GM10847 (cell line): ENCODE data around the gene IL2.

Experiments
- POLR2A ChIP-seq: IDR thresholded peaks from 2 replicates; pipeline ENCODE4 v1.6.1; 2011; ENCODE audit not compliant: insufficient read length; ENCODE audit errors: extremely low read depth

The IL2 gene

GRCh38 chr4:122431351-122431750 lies 25.2 kb downstream of the IL2 start:
- no peak for TF ChIP-seq POLR2A

DNA sequence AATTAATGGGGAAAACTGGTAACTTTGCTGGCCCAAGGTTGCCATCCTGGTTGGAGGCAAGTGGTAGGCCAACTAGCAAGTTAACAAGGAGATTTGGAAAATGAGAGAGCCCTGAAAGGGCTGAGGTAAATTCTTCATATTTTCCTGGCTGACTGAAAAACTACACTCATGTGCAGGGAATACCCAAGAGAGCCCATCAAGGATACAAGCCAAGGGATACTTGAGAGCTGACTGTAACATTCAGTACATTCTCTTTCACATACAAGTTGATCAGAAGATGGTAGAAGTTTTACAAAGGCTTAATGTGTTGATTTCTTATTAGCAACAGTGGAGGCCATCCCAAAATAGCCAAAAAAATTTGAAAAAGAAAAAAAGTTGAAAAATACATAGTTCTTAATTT lies 33.3 kb downstream of the IL2 start:
- TF ChIP-seq POLR2A, result no peak

DNA sequence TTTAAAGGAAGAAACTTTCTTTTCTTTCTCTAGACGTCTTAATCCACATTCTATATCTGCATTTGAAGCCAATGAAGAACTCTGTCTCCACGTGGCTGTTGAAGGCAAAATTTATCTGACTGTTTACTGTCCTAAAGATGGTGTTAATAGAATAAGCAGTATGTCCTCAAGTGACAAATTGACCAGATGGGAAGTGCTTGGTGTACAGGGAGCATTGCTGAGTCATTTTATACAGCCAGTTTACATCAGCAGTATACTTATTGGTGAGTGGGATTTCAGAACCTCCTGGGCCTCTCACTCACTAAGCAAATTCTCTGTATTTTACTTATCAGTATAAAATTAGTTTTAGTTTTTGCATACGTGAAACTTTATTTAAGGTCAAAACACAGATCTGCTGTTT lies 44.0 kb downstream of the IL2 start:
- TF ChIP-seq POLR2A, result no peak

DNA sequence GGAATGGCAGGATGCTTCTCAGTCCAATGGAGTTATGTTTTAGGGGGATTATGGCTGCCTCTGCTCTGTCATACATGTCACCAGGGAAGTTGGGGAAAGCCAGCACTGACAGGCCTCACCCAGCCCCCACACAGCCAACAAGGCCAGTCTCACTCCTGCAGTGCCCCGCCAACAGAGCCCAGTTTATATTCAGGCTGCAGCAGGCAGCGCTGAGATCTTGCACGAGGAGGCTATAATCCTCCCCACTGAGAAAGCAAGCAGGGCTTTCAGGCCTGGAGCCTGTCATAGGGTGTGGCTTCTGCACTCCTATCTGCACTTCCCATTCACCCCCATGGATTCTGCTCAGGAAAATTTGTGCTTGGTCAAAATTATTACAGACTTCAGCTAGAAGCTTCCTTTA lies 52.7 kb downstream of the IL2 start:
- no peak for TF ChIP-seq POLR2A
